ENCODE data around the gene KPNA5.

GRCh38 chr6:116763048-116763447 is 82.0 kb downstream of the KPNA5 start:
- TF ChIP-seq CTCF (conservative IDR thresholded peaks at IDR 0.05 in 1 of 2, IDR thresholded peaks at IDR 0.05 in 1 of 2; ENCODE audit: extremely low read depth in 1 of 2, insufficient read depth in 1 of 2, low read depth in 1 of 2, low read length in 2 of 2): no peak
- no peak for TF ChIP-seq EZH2 (IDR thresholded peaks at IDR 0.05; ENCODE audit: borderline replicate concordance, low read length)
